B cell (primary cell): Measurements from ENCODE around the gene POLR1G. TPM values are rescaled to one million over a fixed set of nuclear protein-coding genes. Genes with fewer than 3 reads are reported as not detected.

Source experiments
- ATAC-seq: fragments of 200-7000 bp; cut with Tn5 transposase; one replicate; pipeline ENCODE4 v1.10.0; 2021; ENCODE audit warnings: low read depth, mild to moderate bottlenecking, moderate number of reproducible peaks, moderate library complexity
- CTCF ChIA-PET: fragments of 350-600 bp; sonication (Branson Sonifier 250); formaldehyde crosslinking; loops from one replicate; lab custom pipeline; 2021; ENCODE audit warnings: antibody characterized with exemption, inconsistent platforms; lab: Charles Lee
- POLR2A ChIA-PET: fragments of 350-600 bp; sonication (Branson Sonifier 250); formaldehyde crosslinking; loops from one replicate; lab custom pipeline; 2021; ENCODE audit warnings: antibody characterized with exemption; lab: Charles Lee
- DNase-seq: peaks from one replicate; pipeline ENCODE4 v3.0.0; 2013
- H2AFZ ChIP-seq: 2 replicates; pipeline ENCODE4 v1.6.1; 2012; ENCODE audit warnings: mild to moderate bottlenecking, low read depth, low read length; ENCODE audit not compliant: insufficient read depth, poor library complexity, severe bottlenecking
- H3K27ac ChIP-seq, 2 donors: 1 replicate in 1 of 2; 2 replicates in 1 of 2; pipeline ENCODE4 v1.5.1; 2012 to 2013; ENCODE audit warnings: low read length in 2 of 2, mild to moderate bottlenecking in 2 of 2, moderate library complexity in 1 of 2
- H3K27me3 ChIP-seq, 4 experiments: fragments of 200-600 bp in 1 of 4; sonication (generic) in 1 of 4; replicated peaks in 1 of 4; 1 replicate in 2 of 4; 2 replicates in 2 of 4; pipeline versions ENCODE4 v1.6.1 to v1.7.0; 2013 to 2016; ENCODE audit warnings: low read length in 3 of 4, mild to moderate bottlenecking in 2 of 4, mixed read lengths in 1 of 4, moderate library complexity in 1 of 4; ENCODE audit not compliant: insufficient read depth in 4 of 4, control insufficient read depth in 3 of 4; ENCODE audit errors: control extremely low read depth in 1 of 4
- H3K36me3 ChIP-seq, 2 experiments: replicated peaks in 1 of 2; 1 replicate in 1 of 2; 2 replicates in 1 of 2; pipeline versions ENCODE4 v1.6.1 to v1.7.1; 2013; ENCODE audit warnings: low read length in 1 of 2; ENCODE audit not compliant: insufficient read depth in 2 of 2, control insufficient read depth in 1 of 2; ENCODE audit errors: control extremely low read depth in 1 of 2, extremely low read depth in 1 of 2
- H3K4me1 ChIP-seq, 2 donors: fragments of 200-600 bp in 1 of 2; sonication (generic) in 1 of 2; 1 replicate in 1 of 2; 2 replicates in 1 of 2; pipeline versions ENCODE4 v1.5.1 to v1.6.1; 2013 to 2017; ENCODE audit warnings: low read length in 2 of 2; ENCODE audit not compliant: control insufficient read depth in 2 of 2, insufficient read depth in 2 of 2
- H3K4me2 ChIP-seq: replicated peaks from 2 replicates; pipeline ENCODE3; 2012; ENCODE audit warnings: mild to moderate bottlenecking, low read depth, low read length; ENCODE audit not compliant: poor library complexity, severe bottlenecking
- H3K4me3 ChIP-seq, 5 experiments: fragments of 200-600 bp in 1 of 5; sonication (generic) in 1 of 5; 1 replicate in 3 of 5; 2 replicates in 2 of 5; pipeline versions ENCODE4 v1.5.1 to v1.7.0; 2011 to 2016; ENCODE audit warnings: low read length in 4 of 5, mild to moderate bottlenecking in 4 of 5, low read depth in 2 of 5, control low read depth in 1 of 5, moderate library complexity in 1 of 5; ENCODE audit not compliant: insufficient read depth in 1 of 5; ENCODE audit errors: control extremely low read depth in 1 of 5, extremely low read depth in 1 of 5
- H3K79me2 ChIP-seq: fragments of 200-600 bp; sonication (generic); one replicate; pipeline ENCODE4 v1.6.0; 2016; ENCODE audit warnings: low read length; ENCODE audit not compliant: control insufficient read depth, insufficient read depth
- H3K9ac ChIP-seq: fragments of 200-600 bp; sonication (generic); 2 replicates; pipeline ENCODE4 v1.6.1; 2017; ENCODE audit warnings: mild to moderate bottlenecking, low read length, moderate library complexity
- H3K9me3 ChIP-seq, 3 donors: one replicate each; pipeline versions ENCODE4 v1.6.1 to v1.7.1; 2013; ENCODE audit warnings: low read length in 2 of 3; ENCODE audit not compliant: control insufficient read depth in 2 of 3, insufficient read depth in 1 of 3; ENCODE audit errors: control extremely low read depth in 1 of 3
- H4K20me1 ChIP-seq: 2 replicates; pipeline ENCODE4 v1.6.0; 2012; ENCODE audit warnings: mild to moderate bottlenecking, low read length; ENCODE audit not compliant: insufficient read depth, control insufficient read depth, poor library complexity, severe bottlenecking
- H3K27ac Mint-ChIP-seq: one replicate; pipeline ENCODE4 v1.8.0; 2021; ENCODE audit warnings: mixed read lengths
- H3K27me3 Mint-ChIP-seq: one replicate; pipeline ENCODE4 v1.8.0; 2021; ENCODE audit warnings: mixed read lengths
- H3K4me1 Mint-ChIP-seq: one replicate; pipeline ENCODE4 v1.8.0; 2021; ENCODE audit warnings: mixed read lengths
- H3K4me3 Mint-ChIP-seq: one replicate; pipeline ENCODE4 v1.8.0; 2021; ENCODE audit warnings: mixed read lengths
- H3K9me3 Mint-ChIP-seq: one replicate; pipeline ENCODE4 v1.8.0; 2022; ENCODE audit warnings: mixed read lengths; ENCODE audit not compliant: insufficient read depth
- CTCF ChIP-seq: fragments of 200-600 bp; IDR thresholded peaks from one replicate; pipeline ENCODE4 v1.8.0; 2022; ENCODE audit warnings: antibody characterized with exemption, mild to moderate bottlenecking
- EZH2 ChIP-seq: IDR thresholded peaks from 2 replicates; pipeline ENCODE4 v1.6.1; 2012; ENCODE audit warnings: borderline replicate concordance, low read depth, mild to moderate bottlenecking, moderate library complexity, low read length; ENCODE audit not compliant: insufficient read depth, poor library complexity, severe bottlenecking
- WGBS: methylation state at CpG from one replicate; pipeline ENCODE4 v1.1.5; 2013; ENCODE audit warnings: missing lambda C conversion rate; ENCODE audit not compliant: insufficient coverage; 5-methylcytosine and 5-hydroxymethylcytosine counted together
- intact Hi-C: fragments of 100-400 bp; cut with micrococcal nuclease; formaldehyde crosslinking; loops from one replicate; pipeline ENCODE4 v1.10.0; 2022
- polyA plus RNA-seq: library from polyadenylated mRNA; depleted of rRNA; stranded (reverse); fragments of >200 nt; gene quantifications from 2 replicates; pipeline ENCODE4 v1.2.3, GENCODE V29; 2012
- total RNA-seq, 2 donors: library from RNA; stranded (reverse); fragments of 120-200 nt in 1 of 2; gene quantifications; 1 replicate in 1 of 2; 2 replicates in 1 of 2; pipeline versions ENCODE4 v1.2.3 to v1.2.4, GENCODE V29; 2013 to 2022

Gene POLR1G
- total and polyA plus RNA-seq, 2 donors (not counting 1 experiment from before 2014, with no cell fraction given), result 2.1 to 4.3 TPM

DNA sequence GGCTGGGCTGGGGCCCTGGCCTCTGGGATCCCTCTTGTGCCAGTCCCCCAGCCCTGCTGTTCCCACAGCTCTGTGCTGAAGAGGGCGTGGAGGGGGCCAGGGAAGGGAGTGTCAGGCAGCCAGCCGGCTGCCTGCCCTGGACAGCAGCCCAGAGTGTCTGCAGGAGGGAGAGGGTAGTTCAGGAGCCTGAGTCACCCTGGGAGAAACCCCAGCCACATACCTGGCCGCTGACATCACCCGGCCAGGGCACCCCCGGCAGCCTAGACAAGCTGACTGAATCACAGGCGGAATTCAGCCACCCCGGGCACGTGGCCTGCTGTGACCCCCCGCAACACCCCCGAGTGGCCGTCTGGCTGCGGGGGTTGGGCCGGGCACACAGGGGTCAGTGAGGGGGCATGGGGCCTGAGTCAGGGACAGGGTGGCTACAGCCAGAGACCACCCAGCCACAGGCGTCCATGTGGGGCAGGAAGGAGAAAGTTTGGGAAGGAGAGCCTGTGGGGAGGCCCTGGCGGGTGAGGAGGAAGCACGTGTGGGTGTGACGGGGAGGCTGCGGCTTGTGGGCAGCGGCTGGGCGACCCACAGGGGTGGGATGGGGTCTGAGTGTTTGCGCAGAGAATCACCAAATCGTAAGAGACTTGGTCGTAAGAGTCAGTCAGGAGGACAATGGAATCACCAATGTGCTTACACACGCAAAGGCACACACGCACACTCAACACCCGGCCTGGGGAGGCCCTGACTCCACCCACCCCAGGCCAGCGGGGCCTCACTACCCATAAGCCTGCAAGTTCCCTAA, 49.5 kb downstream of the POLR1G start:
- intact Hi-C loops, result loop anchor here (1.0 kb wide), 1 partner anchor 8 kb away; no protein-coding TSS in a partner anchor

More for the DNA sequence above, 49.5 kb downstream of the POLR1G start:
- ChIA-PET CTCF (interaction anchor here (0.8 to 2.2 kb wide), 4 partner anchors 10 to 22 kb away, joined by 3 to 13 read pairs (median 3); no protein-coding TSS in a partner anchor), POLR2A (interaction anchor here (0.6 to 2.7 kb wide), 5 partner anchors 11 to 43 kb away, joined by 3 to 9 read pairs (median 3); partner anchors contain the start of gene FOSB)
- H3K4me3 Mint-ChIP-seq, result peak overlapping the region; percentile 60
- DNase-seq, result peak; percentile 90
- Histone ChIP-seq H3K4me1 (peaks cover 23 to 38% of the 10 kb centered on the region in 2 donors), H3K27ac (peak overlapping the region in 1 of 2 donors; percentile 64), H3K4me3 (peak overlapping the region in 1 of 5 experiments; percentile 3), H3K36me3 (no peaks in the 10 kb centered on the region), H3K27me3 (peaks cover 0 to 2% (median 0%) of the 10 kb centered on the region in 4 experiments), H4K20me1 (no peaks in the 10 kb centered on the region), H3K79me2 (peaks cover 2% of the 10 kb centered on the region), H2AFZ (peak overlapping the region; percentile 59), H3K9ac (no peak overlapping the region), H3K9me3 (peaks cover 0 to 9% (median 0%) of the 10 kb centered on the region in 3 donors), H3K4me2 (peak overlapping the region; percentile 70)
- H3K9me3 Mint-ChIP-seq, result no peaks in the 10 kb centered on the region
- peaks cover 43% of the 10 kb centered on the region for H3K4me1 Mint-ChIP-seq
- peak; percentile 56 for ATAC-seq
- peak overlapping the region; percentile 77 for H3K27ac Mint-ChIP-seq
- 5% methylated on average over 21 of the region's 27 CpGs for WGBS
- TF ChIP-seq EZH2 (no peak), CTCF (no peak)
- no peaks in the 10 kb centered on the region for H3K27me3 Mint-ChIP-seq
